Endothelial cell of umbilical vein (primary cell): Measurements from ENCODE around the gene MAN2A1. TPM values are rescaled to one million over a fixed set of nuclear protein-coding genes. Genes with fewer than 3 reads are reported as not detected.
A peak's percentile ranks its signal among the peaks of the same experiment; 100 is the strongest.

Source experiments
- BruUV-seq: library from RNA; stranded (reverse); fragments of 400-500 nt; replicated peaks from 2 replicates; lab custom pipeline; 2021; lab: Mats Ljungman, UMichigan
- CTCF ChIA-PET: fragments of 300-600, 350-600 bp; sonication (Branson Sonifier 250); formaldehyde crosslinking; loops from one replicate; lab custom pipeline; 2021; ENCODE audit warnings: antibody characterized with exemption, inconsistent platforms; lab: Charles Lee
- POLR2A ChIA-PET: fragments of 300-600, 350-600 bp; sonication (Branson Sonifier 250); formaldehyde crosslinking; loops from one replicate; lab custom pipeline; 2021; ENCODE audit warnings: antibody characterized with exemption, inconsistent platforms; lab: Charles Lee
- DNase-seq: peaks from one replicate; pipeline ENCODE4 v3.0.0-alpha.2; 2011; ENCODE audit warnings: low read depth, low spot score
- FAIRE-seq: peaks from 2 replicates; lab custom pipeline; 2011; peaks lifted over from hg19 to GRCh38; lab: Jason Lieb, UNC
- H2AFZ ChIP-seq: 2 replicates; pipeline ENCODE4 v1.6.0; 2012; ENCODE audit warnings: low read depth, low read length, control low read depth, inconsistent platforms
- H3K27ac ChIP-seq: 2 replicates; pipeline ENCODE4 v1.5.1; 2011; ENCODE audit warnings: low read depth, mild to moderate bottlenecking, control low read depth, low read length, moderate library complexity; ENCODE audit not compliant: insufficient read depth
- H3K27me3 ChIP-seq, 2 experiments: 2 replicates each; pipeline versions ENCODE4 v1.6.0 to v1.6.1; 2011; ENCODE audit warnings: low read length in 2 of 2, mixed read lengths in 1 of 2; ENCODE audit not compliant: control insufficient read depth in 2 of 2, insufficient read depth in 2 of 2
- H3K36me3 ChIP-seq, 2 experiments: 2 replicates in 1 of 2; 3 replicates in 1 of 2; pipeline ENCODE4 v1.5.1; 2011; ENCODE audit warnings: low read length in 2 of 2, mild to moderate bottlenecking in 1 of 2, moderate library complexity in 1 of 2; ENCODE audit not compliant: control insufficient read depth in 2 of 2, insufficient read depth in 2 of 2; ENCODE audit errors: extremely low read depth in 1 of 2
- H3K4me1 ChIP-seq: 3 replicates; pipeline ENCODE4 v1.5.1; 2011; ENCODE audit warnings: mild to moderate bottlenecking, low read length; ENCODE audit not compliant: control insufficient read depth, insufficient read depth; ENCODE audit errors: extremely low read depth
- H3K4me2 ChIP-seq: 2 replicates; pipeline ENCODE4 v1.6.1; 2011; ENCODE audit warnings: low read length, control low read depth, mixed read lengths; ENCODE audit not compliant: insufficient read depth
- H3K4me3 ChIP-seq, 3 experiments: fragments of 200-600 bp in 1 of 3; sonication (generic), shearing (Covaris generic) in 1 of 3; replicated peaks in 1 of 3; 2 replicates each; pipeline ENCODE4 v1.5.1; 2011 to 2016; ENCODE audit warnings: control low read depth in 3 of 3, low read length in 3 of 3, mild to moderate bottlenecking in 2 of 3, inconsistent platforms in 1 of 3, low read depth in 1 of 3, moderate library complexity in 1 of 3; ENCODE audit not compliant: insufficient read depth in 1 of 3
- H3K79me2 ChIP-seq: 2 replicates; pipeline ENCODE4 v1.6.0; 2012; ENCODE audit warnings: low read length, inconsistent platforms; ENCODE audit not compliant: control insufficient read depth, insufficient read depth
- H3K9ac ChIP-seq: replicated peaks from 2 replicates; pipeline ENCODE3; 2011; ENCODE audit warnings: low read length, control low read depth; ENCODE audit not compliant: insufficient read depth; ENCODE audit errors: extremely low read depth
- H3K9me1 ChIP-seq: replicated peaks from 3 replicates; pipeline ENCODE4 v1.6.0; 2011; ENCODE audit warnings: mild to moderate bottlenecking, low read length; ENCODE audit not compliant: control insufficient read depth, insufficient read depth; ENCODE audit errors: extremely low read depth
- H3K9me3 ChIP-seq: replicated peaks from 2 replicates; pipeline ENCODE4 v1.5.1; 2012; ENCODE audit warnings: low read length, inconsistent platforms; ENCODE audit not compliant: control insufficient read depth, insufficient read depth
- H4K20me1 ChIP-seq: replicated peaks from 2 replicates; pipeline ENCODE3; 2011; ENCODE audit warnings: mild to moderate bottlenecking, low read length; ENCODE audit not compliant: control insufficient read depth, insufficient read depth; ENCODE audit errors: extremely low read depth
- EZH2 ChIP-seq: IDR thresholded peaks from 2 replicates; pipeline ENCODE4 v1.6.1; 2012; ENCODE audit warnings: borderline replicate concordance, low read depth, mild to moderate bottlenecking, moderate library complexity, low read length, inconsistent platforms; ENCODE audit not compliant: severe bottlenecking
- FOS ChIP-seq: IDR thresholded peaks from 2 replicates; pipeline ENCODE4 v1.6.1; 2011; ENCODE audit warnings: mild to moderate bottlenecking, low read length, moderate library complexity, borderline replicate concordance; ENCODE audit not compliant: insufficient read depth
- GATA2 ChIP-seq: IDR thresholded peaks from 2 replicates; pipeline ENCODE4 v1.7.0; 2011; ENCODE audit warnings: low read depth, mild to moderate bottlenecking, moderate library complexity, mixed read lengths, low read length; ENCODE audit not compliant: insufficient read length, insufficient read depth
- JUN ChIP-seq: IDR thresholded peaks from 2 replicates; pipeline ENCODE4 v1.6.1; 2011; ENCODE audit warnings: borderline replicate concordance, low read depth; ENCODE audit not compliant: insufficient read length, insufficient read depth
- MYC ChIP-seq: IDR thresholded peaks from one replicate; pipeline ENCODE4 v1.6.1; 2011; ENCODE audit warnings: mild to moderate bottlenecking, low read depth, low read length
- POLR2A ChIP-seq: IDR thresholded peaks from 2 replicates; pipeline ENCODE4 v1.6.1; 2012; ENCODE audit warnings: low read depth, mild to moderate bottlenecking, control low read depth, low read length
- POLR2AphosphoS5 ChIP-seq: IDR thresholded peaks from 2 replicates; pipeline ENCODE4 v1.6.1; 2012; ENCODE audit warnings: low read depth, mild to moderate bottlenecking, control low read depth, low read length, moderate library complexity; ENCODE audit not compliant: insufficient read depth
- dilution Hi-C: fragments of 300-500 bp; cut with MboI; formaldehyde crosslinking; loops from one replicate; pipeline ENCODE4 v1.15.0; 2019; ENCODE audit warnings: low sequenced_read_pairs; ENCODE audit not compliant: extremely low pct_ligation_motif_present
- intact Hi-C: fragments of 100-400 bp; cut with micrococcal nuclease; formaldehyde crosslinking; loops from one replicate; pipeline ENCODE4 v1.10.0; 2022
- polyA plus RNA-seq, 4 experiments: library from polyadenylated mRNA; depleted of rRNA in 3 of 4; stranded (reverse) in 3 of 4; unstranded in 1 of 4; fragments of >200 nt; gene quantifications; 2 replicates each; pipeline versions ENCODE4 v1.2.1 to v1.2.3, GENCODE V29; 2011 to 2012; ENCODE audit warnings: missing spikeins in 1 of 4
- total RNA-seq: library from RNA; stranded (reverse); gene quantifications from 2 replicates; pipeline ENCODE4 v1.2.3, GENCODE V29; 2021
- TF ChIP-seq, protein P1 (sequence below): IDR thresholded peaks from 2 replicates; pipeline ENCODE4 v1.6.1; 2011; ENCODE audit not compliant: insufficient read depth, insufficient read length

Gene MAN2A1
- total and polyA plus RNA-seq, 2 donors (not counting 3 experiments of a cell fraction or from before 2014, with no cell fraction given): 20.8 to 54.8 TPM

DNA sequence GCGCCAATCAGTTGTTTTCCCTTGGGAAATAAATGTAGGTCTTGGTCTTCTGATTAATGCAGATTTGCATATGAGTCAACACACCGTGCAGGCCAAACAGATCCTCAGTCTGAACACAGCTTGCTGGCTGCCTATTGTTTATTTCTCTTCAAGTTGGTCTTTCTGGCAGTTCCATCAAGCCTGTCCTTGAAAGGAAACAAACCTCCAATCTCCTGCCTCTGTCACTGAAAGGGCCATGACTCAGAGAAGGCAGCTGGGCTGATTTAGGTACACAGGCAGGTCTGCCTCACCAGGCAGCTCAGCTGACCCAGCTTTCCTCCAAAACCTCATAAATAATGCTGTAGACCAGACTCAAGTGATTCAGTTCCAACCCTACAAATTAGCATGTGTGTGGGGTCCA lies 175.9 kb downstream of the MAN2A1 start:
- CTCF ChIA-PET: interaction anchor here (0.6 to 2.2 kb wide), 5 partner anchors 9 to 177 kb away, joined by 3 to 16 read pairs (median 4); partner anchors contain the start of gene MAN2A1
- BruUV-seq: no TSS peak
- POLR2A ChIA-PET: interaction anchor here (1.0 to 1.3 kb wide), 2 partner anchors 8 to 176 kb away, joined by 3 to 4 read pairs; partner anchors contain the start of gene MAN2A1
- Histone ChIP-seq H2AFZ (peak overlapping the region; percentile 49), H3K4me2 (peak overlapping the region; percentile 53), H3K4me3 (no peak overlapping the region), H4K20me1 (no peaks in the 10 kb centered on the region), H3K27ac (peak overlapping the region; percentile 79), H3K9me1 (no peaks in the 10 kb centered on the region), H3K4me1 (peaks cover 29% of the 10 kb centered on the region), H3K9me3 (no peaks in the 10 kb centered on the region), H3K9ac (peak overlapping the region; percentile 47), H3K79me2 (no peaks in the 10 kb centered on the region), H3K36me3 (no peaks in the 10 kb centered on the region), H3K27me3 (no peaks in the 10 kb centered on the region)
- FAIRE-seq (peak; percentile 93), DNase-seq (peak; percentile 96)
- intact Hi-C loops: loop anchor here (1.0 to 5.0 kb wide), 4 partner anchors 86 to 453 kb away; no protein-coding TSS in a partner anchor
- dilution Hi-C loops: no loop called here
- TF ChIP-seq, protein P1, sequence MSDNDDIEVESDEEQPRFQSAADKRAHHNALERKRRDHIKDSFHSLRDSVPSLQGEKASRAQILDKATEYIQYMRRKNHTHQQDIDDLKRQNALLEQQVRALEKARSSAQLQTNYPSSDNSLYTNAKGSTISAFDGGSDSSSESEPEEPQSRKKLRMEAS: no peak
- TF ChIP-seq JUN (peak; percentile 68), MYC (no peak), POLR2A (peak; percentile 38), POLR2AphosphoS5 (no peak), FOS (peak; percentile 92)

DNA sequence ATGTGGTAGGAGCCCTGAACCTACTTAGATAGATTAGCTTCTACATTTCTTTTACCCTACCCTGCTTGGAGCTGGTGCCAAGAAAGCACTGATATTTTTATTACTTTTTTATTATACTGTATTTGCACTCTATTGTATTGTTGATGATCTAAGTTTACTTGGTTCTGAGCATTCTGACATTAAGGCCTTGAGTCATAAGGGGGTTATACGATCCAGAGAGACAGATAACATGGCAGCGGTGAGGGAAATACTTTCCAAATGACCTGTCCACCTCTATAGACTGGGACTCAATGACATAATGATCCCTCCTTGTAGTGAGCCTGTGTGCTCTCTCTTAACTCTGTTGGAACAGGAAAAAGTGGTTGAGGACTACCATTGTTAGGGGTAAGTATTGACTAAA lies 176.3 kb downstream of the MAN2A1 start:
- no peaks in the 10 kb centered on the region for H3K9me3 ChIP-seq
- H3K79me2 ChIP-seq: no peaks in the 10 kb centered on the region
- peaks cover 29% of the 10 kb centered on the region for H3K4me1 ChIP-seq
- DNase-seq: peak; percentile 88
- POLR2A ChIA-PET: interaction anchor here (1.0 to 1.3 kb wide), 2 partner anchors 9 to 176 kb away, joined by 3 to 4 read pairs; partner anchors contain the start of gene MAN2A1
- no peaks in the 10 kb centered on the region for H3K27me3 ChIP-seq
- intact Hi-C loops (loop anchor here (5.0 kb wide), 1 partner anchor 454 kb away; no protein-coding TSS in a partner anchor), dilution Hi-C loops (no loop called here)
- H3K9ac ChIP-seq: peak overlapping the region; percentile 22
- TF ChIP-seq EZH2: no peak
- peak; percentile 26 for TF ChIP-seq FOS
- peak; percentile 18 for TF ChIP-seq POLR2AphosphoS5
- peak; percentile 86 for TF ChIP-seq GATA2
- TF ChIP-seq JUN: peak; percentile 65
- TF ChIP-seq MYC: no peak
- TF ChIP-seq POLR2A: no peak
- peak overlapping the region; percentile 53 for H3K4me2 ChIP-seq
- FAIRE-seq: peak; percentile 56
- peak overlapping the region; percentile 79 for H3K27ac ChIP-seq
- H3K36me3 ChIP-seq: no peaks in the 10 kb centered on the region
- no peak overlapping the region for H3K4me3 ChIP-seq
- H4K20me1 ChIP-seq: no peaks in the 10 kb centered on the region
- CTCF ChIA-PET: interaction anchor here (1.0 to 2.2 kb wide), 4 partner anchors 10 to 177 kb away, joined by 3 to 16 read pairs (median 5); partner anchors contain the start of gene MAN2A1
- H3K9me1 ChIP-seq: no peaks in the 10 kb centered on the region
- H2AFZ ChIP-seq: no peak overlapping the region
- TSS peak; percentile 46 for BruUV-seq
